Frontal cortex (tissue), 4 donors: ENCODE measurements around the gene CRYAB. TPM values are rescaled to one million over a fixed set of nuclear protein-coding genes. Genes with fewer than 3 reads are reported as not detected.
"Not testable (repeated sequence)": the region's sequence is repeated elsewhere in the genome, so short reads cannot be mapped to it uniquely, and the experiment has no call there.

Source experiments
- DNase-seq, 2 donors: peaks; one replicate each; pipeline ENCODE4 v3.0.0; 2012; ENCODE audit warnings: low spot score in 2 of 2
- FAIRE-seq: peaks from 2 replicates; lab custom pipeline; 2012; peaks lifted over from hg19 to GRCh38; lab: Jason Lieb, UNC
- total RNA-seq: library from RNA; depleted of rRNA; stranded (reverse); fragments of >200 nt; gene quantifications from one replicate; pipeline ENCODE4 v1.2.3, GENCODE V29; 2014
- donor health status: control.
- donor health status: control.
- donor health status: control.

Gene CRYAB
- total RNA-seq, 1 donor from 2014 or later = 6.5 TPM

- DNase-seq = no peak
Measured at GRCh38 chr11:111912535-111912934, 965 bp upstream of the CRYAB start, which contains the start of gene HSPB2. TSS of gene HSPB2 (plus strand) at chr11:111912734. CDS start at chr11:111912830, 96 bp downstream.

GRCh38 chr11:111910676-111911562 lies 651 bp downstream of the CRYAB start:
- FAIRE-seq (peak; percentile 23), DNase-seq (peak in 1 of 2 donors; percentile 61)

More at GRCh38 chr11:111912535-111912934, 965 bp upstream of the CRYAB start, which contains the start of gene HSPB2:
- no peak for FAIRE-seq

GRCh38 chr11:111909378-111909777 lies 2.2 kb downstream of the CRYAB start:
- FAIRE-seq (no peak), DNase-seq (no peak)

GRCh38 chr11:111908639-111909305 lies 2.8 kb downstream of the CRYAB start:
- DNase-seq (no peak), FAIRE-seq (no peak)

GRCh38 chr11:111906680-111907079 lies 4.9 kb downstream of the CRYAB start:
- no peak for FAIRE-seq

GRCh38 chr11:111905411-111905810 lies 6.2 kb downstream of the CRYAB start:
- FAIRE-seq = no peak
- DNase-seq = no peak

More at GRCh38 chr11:111906680-111907079, 4.9 kb downstream of the CRYAB start:
- DNase-seq = no peak

GRCh38 chr11:111886844-111887243 lies 24.7 kb downstream of the CRYAB start:
- FAIRE-seq = no peak
- DNase-seq = no peak

- no peak for DNase-seq
- FAIRE-seq = peak; percentile 59
Measured at GRCh38 chr11:111886032-111886431, 25.5 kb downstream of the CRYAB start.

GRCh38 chr11:111885053-111885452 lies 26.5 kb downstream of the CRYAB start:
- not testable (repeated sequence) for DNase-seq, FAIRE-seq

GRCh38 chr11:111882202-111882601 lies 29.4 kb downstream of the CRYAB start:
- no peak for DNase-seq
- FAIRE-seq = no peak

GRCh38 chr11:111879637-111879960 lies 32.0 kb downstream of the CRYAB start:
- DNase-seq (no peak), FAIRE-seq (no peak)

GRCh38 chr11:111878849-111879636 lies 32.5 kb downstream of the CRYAB start, which contains the start of the genes CFAP68 and FDXACB1:
TSS of gene CFAP68 (plus strand) at chr11:111879541. CDS start at chr11:111879561, 20 bp downstream.
TSS of gene FDXACB1 (minus strand) at chr11:111879165. CDS start at chr11:111879132, 33 bp downstream.
- peak; percentile 36 for FAIRE-seq
- DNase-seq = peak; percentile 87 to 91

- DNase-seq = no peak
- no peak for FAIRE-seq
Measured at GRCh38 chr11:111878385-111878848, 33.2 kb downstream of the CRYAB start.

GRCh38 chr11:111871693-111872161 lies 39.8 kb downstream of the CRYAB start:
- DNase-seq (peak in 1 of 2 donors; percentile 45), FAIRE-seq (no peak)

- peak; percentile 80 to 84 for DNase-seq
- FAIRE-seq = no peak
Measured at GRCh38 chr11:111870886-111871692, 40.5 kb downstream of the CRYAB start, which contains the start of gene ALG9. TSS of gene ALG9 (minus strand) at chr11:111871581. CDS start at chr11:111871482, 99 bp downstream.

- FAIRE-seq (no peak), DNase-seq (no peak)
Measured at GRCh38 chr11:111870522-111870885, 41.1 kb downstream of the CRYAB start.

- no peak for FAIRE-seq
Measured at GRCh38 chr11:111870113-111870512, 41.5 kb downstream of the CRYAB start.

GRCh38 chr11:111860257-111860656 lies 51.3 kb downstream of the CRYAB start:
- FAIRE-seq (no peak), DNase-seq (no peak)

More at GRCh38 chr11:111870113-111870512, 41.5 kb downstream of the CRYAB start:
- DNase-seq = no peak
